GM23248 (cell line): Measurements from ENCODE around the gene USP9X. TPM values are rescaled to one million over a fixed set of nuclear protein-coding genes. Genes with fewer than 3 reads are reported as not detected.
"Not testable (repeated sequence)": the region's sequence is repeated elsewhere in the genome, so short reads cannot be mapped to it uniquely, and the experiment has no call there.

ENCODE experiments used
- DNase-seq: peaks from one replicate; pipeline ENCODE4 v3.0.0-alpha.2; 2015
- H2AFZ ChIP-seq: fragments of 200-600 bp; sonication (generic); 2 replicates; pipeline ENCODE4 v1.6.1; 2016; ENCODE audit warnings: antibody characterized with exemption
- H3F3A ChIP-seq: fragments of 200-600 bp; sonication (generic); 2 replicates; pipeline ENCODE4 v1.6.1; 2016; ENCODE audit warnings: mild to moderate bottlenecking, antibody characterized with exemption, mixed run types; ENCODE audit not compliant: insufficient read depth
- H3K27ac ChIP-seq: fragments of 200-600 bp; sonication (generic); 2 replicates; pipeline ENCODE4 v1.5.1; 2016; ENCODE audit warnings: mild to moderate bottlenecking
- H3K27me3 ChIP-seq: fragments of 200-600 bp; sonication (generic); replicated peaks from 2 replicates; pipeline ENCODE4 v1.6.1; 2016; ENCODE audit warnings: mild to moderate bottlenecking; ENCODE audit not compliant: insufficient read depth
- H3K36me3 ChIP-seq: fragments of 200-600 bp; sonication (generic); 2 replicates; pipeline ENCODE4 v1.6.1; 2016; ENCODE audit warnings: low read depth, mild to moderate bottlenecking
- H3K4me1 ChIP-seq: fragments of 200-600 bp; sonication (generic); 2 replicates; pipeline ENCODE4 v1.6.1; 2016; ENCODE audit warnings: mild to moderate bottlenecking; ENCODE audit not compliant: insufficient read depth
- H3K4me2 ChIP-seq: fragments of 200-600 bp; sonication (generic); one replicate; pipeline ENCODE4 v1.6.1; 2016; ENCODE audit warnings: mild to moderate bottlenecking; ENCODE audit not compliant: unreplicated experiment
- H3K4me3 ChIP-seq: fragments of 200-600 bp; sonication (generic); 2 replicates; pipeline ENCODE4 v1.5.1; 2016; ENCODE audit warnings: mild to moderate bottlenecking
- H3K79me2 ChIP-seq: fragments of 200-600 bp; sonication (generic); 2 replicates; pipeline ENCODE4 v1.6.1; 2016; ENCODE audit warnings: mild to moderate bottlenecking; ENCODE audit not compliant: insufficient read depth
- H3K9ac ChIP-seq: fragments of 200-600 bp; sonication (generic); 2 replicates; pipeline ENCODE4 v1.6.1; 2016; ENCODE audit warnings: mild to moderate bottlenecking
- H3K9me2 ChIP-seq: fragments of 200-600 bp; sonication (generic); 2 replicates; pipeline ENCODE4 v1.6.1; 2016; ENCODE audit warnings: mixed run types, mild to moderate bottlenecking, moderate library complexity; ENCODE audit not compliant: insufficient read depth
- H3K9me3 ChIP-seq: fragments of 200-600 bp; sonication (generic); one replicate; pipeline ENCODE4 v1.6.1; 2017; ENCODE audit warnings: low read depth
- H4K20me1 ChIP-seq: fragments of 200-600 bp; sonication (generic); 2 replicates; pipeline ENCODE4 v1.6.0; 2016; ENCODE audit not compliant: insufficient read depth
- EZH2 ChIP-seq: fragments of 200-600 bp; sonication (generic); IDR thresholded peaks from 2 replicates; pipeline ENCODE4 v1.6.1; 2018; ENCODE audit warnings: antibody characterized with exemption, mild to moderate bottlenecking; ENCODE audit not compliant: insufficient read depth, poor library complexity, severe bottlenecking
- EZH2phosphoT487 ChIP-seq: fragments of 200-600 bp; sonication (generic); IDR thresholded peaks from 2 replicates; pipeline ENCODE4 v1.6.1; 2018; ENCODE audit warnings: antibody characterized with exemption, moderate library complexity, mild to moderate bottlenecking, low read depth; ENCODE audit not compliant: insufficient read depth
- WGBS, 2 experiments: methylation state at CpG; one replicate each; pipeline ENCODE4 v1.1.6; 2015 to 2017; ENCODE audit warnings: low lambda C conversion rate in 2 of 2, low coverage in 1 of 2; ENCODE audit errors: missing lambda C conversion rate in 2 of 2; 5-methylcytosine and 5-hydroxymethylcytosine counted together
- in situ Hi-C: fragments of 300-500 bp; cut with MboI; formaldehyde crosslinking; loops from 2 replicates; pipeline ENCODE4 v1.15.0; 2020
- polyA plus RNA-seq: library from polyadenylated mRNA; unstranded; fragments of >200 nt; fragmentation: Nextera tagmentation; extraction: Ambion mirVana; gene quantifications from 2 replicates; pipeline ENCODE4 v1.2.1, GENCODE V29; 2016
- total RNA-seq: library from RNA; depleted of rRNA; stranded (reverse); fragments of >200 nt; shearing (Covaris generic); gene quantifications from 2 replicates; pipeline ENCODE4 v1.2.3, GENCODE V29; 2014

The USP9X gene
- total and polyA plus RNA-seq, 2 experiments from 2014 or later: 23.9 to 72.3 TPM

GRCh38 chrX:41233988-41234387, 148.7 kb downstream of the USP9X start:
- Histone ChIP-seq H4K20me1 (no peaks in the 10 kb centered on the region), H3K4me1 (peaks cover 8% of the 10 kb centered on the region; the same call in 1 of the 2 replicates), H3K9ac (no peak overlapping the region), H3K27ac (no peak overlapping the region), H3K36me3 (peaks cover 24% of the 10 kb centered on the region), H3K27me3 (no peaks in the 10 kb centered on the region), H3K79me2 (no peaks in the 10 kb centered on the region), H3K4me2 (no peak overlapping the region), H3F3A (no peaks in the 10 kb centered on the region; the same call in 1 of the 2 replicates), H3K9me3 (no peaks in the 10 kb centered on the region), H3K9me2 (no peaks in the 10 kb centered on the region), H3K4me3 (no peak overlapping the region), H2AFZ (no peak overlapping the region)
- no peak for DNase-seq
- in situ Hi-C loops: no loop called here
- TF ChIP-seq EZH2phosphoT487: no peak
- TF ChIP-seq EZH2: no peak

GRCh38 chrX:41234471-41234870, 149.2 kb downstream of the USP9X start:
- H3K27me3 ChIP-seq, H3K4me3 ChIP-seq, H3K9ac ChIP-seq, H2AFZ ChIP-seq, H3K9me3 ChIP-seq, H4K20me1 ChIP-seq, H3K9me2 ChIP-seq, DNase-seq, H3K27ac ChIP-seq, H3K79me2 ChIP-seq, in situ Hi-C loops, H3K4me2 ChIP-seq, H3K4me1 ChIP-seq, H3F3A ChIP-seq: not testable (repeated sequence)
- 96 to 98% methylated on average over 12 to 13 of the region's 13 CpGs for WGBS, 2 experiments
- peaks cover 24% of the 10 kb centered on the region for H3K36me3 ChIP-seq

- H3K9ac ChIP-seq: no peak overlapping the region
- H3K9me3 ChIP-seq: no peaks in the 10 kb centered on the region
- in situ Hi-C loops: no loop called here
- TF ChIP-seq EZH2phosphoT487: no peak
- no peak for TF ChIP-seq EZH2
- H3K79me2 ChIP-seq: no peaks in the 10 kb centered on the region
- peaks cover 8% of the 10 kb centered on the region; the same call in 1 of the 2 replicates for H3K4me1 ChIP-seq
- H4K20me1 ChIP-seq: no peaks in the 10 kb centered on the region
- H3K9me2 ChIP-seq: no peaks in the 10 kb centered on the region
- no peak overlapping the region for H2AFZ ChIP-seq
- H3K4me3 ChIP-seq: no peak overlapping the region
- no peak for DNase-seq
- no peaks in the 10 kb centered on the region; the same call in 1 of the 2 replicates for H3F3A ChIP-seq
- H3K27ac ChIP-seq: no peak overlapping the region
- peaks cover 19% of the 10 kb centered on the region for H3K36me3 ChIP-seq
- no peak overlapping the region for H3K4me2 ChIP-seq
- 7 to 17% methylated on average over 2 of the region's 2 CpGs for WGBS, 2 experiments
- no peaks in the 10 kb centered on the region for H3K27me3 ChIP-seq
Observed at GRCh38 chrX:41234962-41235361, 149.7 kb downstream of the USP9X start.

- Histone ChIP-seq H3K27ac (no peak overlapping the region), H3K4me1 (peaks cover 8% of the 10 kb centered on the region; the same call in 1 of the 2 replicates), H3K4me2 (no peak overlapping the region), H3K36me3 (peaks cover 12% of the 10 kb centered on the region; the same call in 1 of the 2 replicates), H3K4me3 (no peak overlapping the region), H3K9ac (no peak overlapping the region), H3K9me2 (no peaks in the 10 kb centered on the region), H3K79me2 (no peaks in the 10 kb centered on the region), H3F3A (no peaks in the 10 kb centered on the region; the same call in 1 of the 2 replicates), H3K27me3 (no peaks in the 10 kb centered on the region), H4K20me1 (no peaks in the 10 kb centered on the region), H2AFZ (no peak overlapping the region), H3K9me3 (no peaks in the 10 kb centered on the region)
- in situ Hi-C loops: no loop called here
- TF ChIP-seq EZH2phosphoT487 (no peak), EZH2 (no peak)
- DNase-seq: no peak
Observed at GRCh38 chrX:41236629-41237028, 151.4 kb downstream of the USP9X start.

GRCh38 chrX:41240509-41240908, 155.3 kb downstream of the USP9X start:
- Histone ChIP-seq H3K9ac (no peak overlapping the region), H2AFZ (no peak overlapping the region), H3K36me3 (no peaks in the 10 kb centered on the region), H3K79me2 (no peaks in the 10 kb centered on the region), H3K9me3 (no peaks in the 10 kb centered on the region), H3K4me1 (peaks cover 8% of the 10 kb centered on the region; the same call in 1 of the 2 replicates), H3K4me3 (no peak overlapping the region), H3K4me2 (no peak overlapping the region), H3F3A (no peaks in the 10 kb centered on the region; the same call in 1 of the 2 replicates), H3K27ac (no peak overlapping the region), H3K27me3 (no peaks in the 10 kb centered on the region), H4K20me1 (no peaks in the 10 kb centered on the region), H3K9me2 (no peaks in the 10 kb centered on the region)
- 94% methylated on average over 3 of the region's 3 CpGs for WGBS, 2 experiments
- TF ChIP-seq EZH2phosphoT487 (no peak), EZH2 (no peak)
- no peak for DNase-seq
- in situ Hi-C loops: no loop called here
